Measurements from ENCODE around the gene ZNF439.
"Not testable (repeated sequence)": the region's sequence is repeated elsewhere in the genome, so short reads cannot be mapped to it uniquely, and the experiment has no call there.

ZNF439 gene

GRCh38 chr19:11848594-11849469 is at the start of gene ZNF439:
Gene ZNF439, plus strand, starts transcription at chr19:11848726. Its CDS starts 142 bp downstream, at chr19:11848868.
- peak; percentile 59 for DNase-seq

- DNase-seq: no peak
Observed at GRCh38 chr19:11806354-11807098, 42.0 kb upstream of the ZNF439 start.

- DNase-seq: no peak
Observed at GRCh38 chr19:11807099-11807380, 41.5 kb upstream of the ZNF439 start.

GRCh38 chr19:11813703-11814028 is 34.9 kb upstream of the ZNF439 start:
- DNase-seq: no peak

GRCh38 chr19:11814029-11814699 is 34.4 kb upstream of the ZNF439 start, which contains the start of gene ZNF440:
Gene ZNF440, plus strand, starts transcription at chr19:11814273. Its CDS starts 175 bp downstream, at chr19:11814448.
- DNase-seq: peak; percentile 88

- no peak for DNase-seq
Observed at GRCh38 chr19:11814700-11815035, 33.9 kb upstream of the ZNF439 start.

GRCh38 chr19:11821474-11822109 is 26.9 kb upstream of the ZNF439 start:
- DNase-seq: no peak

GRCh38 chr19:11828957-11829876 is 19.3 kb upstream of the ZNF439 start:
- not testable (repeated sequence) for DNase-seq

GRCh38 chr19:11832253-11832912 is 16.1 kb upstream of the ZNF439 start:
- DNase-seq: no peak

GRCh38 chr19:11833541-11833940 is 15.0 kb upstream of the ZNF439 start:
- DNase-seq: no peak

- DNase-seq: not testable (repeated sequence)
Observed at GRCh38 chr19:11835626-11836066, 12.9 kb upstream of the ZNF439 start.

GRCh38 chr19:11843722-11844121 is 4.8 kb upstream of the ZNF439 start:
- no peak for DNase-seq

- not testable (repeated sequence) for DNase-seq
Observed at GRCh38 chr19:11847615-11848014, 911 bp upstream of the ZNF439 start.

- DNase-seq: no peak
Observed at GRCh38 chr19:11848200-11848593, 329 bp upstream of the ZNF439 start.

GRCh38 chr19:11850289-11850688 is 1.8 kb downstream of the ZNF439 start:
- DNase-seq: not testable (repeated sequence)

GRCh38 chr19:11853358-11853757 is 4.8 kb downstream of the ZNF439 start:
- DNase-seq: no peak

GRCh38 chr19:11856596-11857250 is 8.2 kb downstream of the ZNF439 start:
- no peak for DNase-seq

GRCh38 chr19:11860721-11861120 is 12.2 kb downstream of the ZNF439 start:
- DNase-seq: no peak

- DNase-seq: no peak
Observed at GRCh38 chr19:11861301-11861700, 12.8 kb downstream of the ZNF439 start.

- not testable (repeated sequence) for DNase-seq
Observed at GRCh38 chr19:11867766-11868165, 19.2 kb downstream of the ZNF439 start.

GRCh38 chr19:11868188-11868587 is 19.7 kb downstream of the ZNF439 start:
- DNase-seq: no peak

Data from NCI-H524 treated with DMSO at 0.1 percent for 48 hours (cell line).